Activated naive CD8-positive, alpha-beta T cell treated with anti-CD3 and anti-CD28 coated beads, Interleukin-2, amount 50 U/mL, for 16 hours (primary cell): Measurements from ENCODE around the gene ARHGAP12.

ENCODE experiments used
- DNase-seq: peaks from one replicate; pipeline ENCODE4 v3.0.0-alpha.2; 2020; ENCODE audit warnings: low read depth, low spot score

Gene ARHGAP12

DNA sequence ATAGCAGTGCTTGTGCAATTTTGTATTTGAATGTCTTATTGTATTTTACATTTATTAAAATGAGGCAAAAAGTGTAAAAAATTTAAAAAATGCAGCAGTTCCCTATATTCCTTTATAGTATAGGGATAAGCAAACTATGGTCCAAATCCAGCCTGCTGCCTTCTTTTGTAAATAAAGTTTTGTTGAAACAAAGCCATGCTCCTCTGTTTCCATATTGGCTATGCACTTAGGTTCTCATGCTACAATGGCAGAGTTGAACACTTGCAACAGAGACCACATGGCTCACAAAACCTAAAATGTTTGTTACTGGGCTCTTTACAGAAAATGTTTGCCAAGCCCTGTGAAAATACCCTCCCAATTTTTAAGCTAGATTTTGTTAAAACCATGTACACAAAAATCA, 50.1 kb downstream of the ARHGAP12 start:
- DNase-seq, result no peak

DNA sequence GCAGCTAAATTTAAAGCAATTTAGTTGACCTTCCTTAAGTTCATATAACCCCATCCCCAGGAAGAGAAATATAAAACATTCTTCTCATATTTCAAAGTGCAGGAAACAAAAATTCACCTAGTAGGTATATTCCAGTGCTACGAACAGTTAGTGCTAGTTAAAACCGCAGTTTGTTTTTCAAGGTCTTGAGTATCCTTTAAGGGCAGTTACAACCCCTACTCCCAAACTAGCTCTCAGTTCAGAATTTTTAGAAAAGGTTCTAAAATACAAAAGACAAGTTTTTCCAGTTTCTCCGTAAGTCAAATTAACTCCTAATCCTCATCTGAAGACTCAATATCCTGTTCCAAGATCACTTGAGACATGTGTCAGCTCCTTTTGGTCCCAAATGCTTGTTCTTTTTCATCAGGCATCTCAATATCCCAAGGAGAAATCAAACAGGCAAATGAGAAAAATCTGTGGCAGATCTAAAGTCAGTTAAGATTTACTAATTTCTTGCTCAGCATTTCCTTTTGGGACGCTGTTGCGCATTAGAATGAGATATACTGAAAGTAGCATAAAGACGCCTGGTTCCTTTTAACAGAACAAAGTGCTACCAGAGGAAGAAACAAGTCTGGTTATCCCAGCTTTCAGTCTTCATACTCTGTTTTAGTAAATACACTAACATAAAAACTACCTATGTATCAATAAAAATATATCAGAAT, 51.8 kb downstream of the ARHGAP12 start:
- DNase-seq, result no peak

DNA sequence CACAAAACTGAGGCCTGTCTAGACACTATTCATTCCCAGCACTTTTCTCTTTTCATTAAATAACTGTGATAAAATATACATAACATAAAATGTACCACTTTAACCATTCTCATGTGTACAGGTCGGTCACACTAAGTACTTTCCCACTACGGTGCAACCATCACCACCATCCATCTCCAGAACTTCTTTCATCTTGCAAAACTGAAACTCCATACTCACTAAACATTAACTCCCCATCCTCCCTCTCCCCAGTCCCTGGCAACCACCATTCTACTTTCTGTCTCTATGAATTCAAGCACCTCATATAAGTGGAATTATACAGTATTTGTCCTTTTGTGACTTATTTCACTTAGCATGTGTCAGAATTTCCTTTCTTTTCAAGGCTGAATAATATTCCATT, 53.0 kb downstream of the ARHGAP12 start:
- no peak for DNase-seq

DNA sequence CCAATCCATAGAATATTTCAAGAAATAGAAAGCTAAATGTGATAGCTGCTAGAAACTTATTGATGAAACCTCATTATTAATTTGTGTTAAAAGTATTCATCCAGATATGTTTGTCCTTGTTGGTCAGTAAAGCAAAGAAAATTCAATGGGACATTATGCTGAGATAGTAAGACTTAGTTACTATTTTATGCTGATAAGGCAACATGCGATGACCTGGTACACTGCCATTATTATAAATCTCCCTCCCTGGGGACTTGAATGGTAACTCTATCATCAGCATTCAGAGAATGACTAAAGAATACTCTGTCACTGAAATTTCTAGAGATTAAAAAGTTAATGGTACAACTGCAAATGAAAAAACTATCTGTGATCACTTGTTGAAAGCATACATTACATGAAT, 54.9 kb downstream of the ARHGAP12 start:
- DNase-seq, result no peak

DNA sequence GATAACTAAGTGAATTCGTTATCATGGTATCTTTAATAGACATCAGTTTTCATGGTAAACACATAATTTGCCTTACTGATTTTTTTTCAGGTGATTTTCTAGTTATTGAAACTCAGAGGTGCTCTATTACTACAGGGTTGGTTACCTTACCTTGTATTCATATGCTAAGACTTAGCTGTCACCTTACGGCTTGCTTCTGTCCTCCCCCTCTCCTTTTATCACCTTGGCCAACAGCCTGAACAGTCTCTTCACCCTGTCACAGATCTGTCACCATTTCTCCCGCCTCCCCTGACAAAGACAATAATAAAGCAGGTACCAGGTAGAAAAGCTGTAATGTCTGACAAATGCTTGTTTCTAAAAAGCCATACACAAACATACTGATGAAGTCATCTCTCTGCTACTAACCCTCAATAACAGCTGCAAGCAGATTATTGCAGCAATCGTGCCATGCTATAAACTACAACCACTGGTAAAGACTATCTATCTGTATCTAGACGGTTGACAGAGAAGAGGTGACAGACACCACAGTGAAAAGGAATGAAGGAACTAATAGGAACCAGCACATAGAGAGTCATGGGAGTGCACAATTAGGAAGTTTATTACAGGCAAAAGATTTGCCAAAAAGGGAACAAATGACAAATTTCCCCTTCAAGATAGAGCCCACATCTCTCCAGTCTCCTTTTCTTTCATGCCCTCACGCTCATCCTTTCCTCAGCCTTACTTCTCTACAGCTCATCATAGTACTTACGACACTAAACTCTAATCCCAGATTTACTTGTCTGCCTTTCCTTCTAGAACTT, 57.2 kb downstream of the ARHGAP12 start:
- no peak for DNase-seq

DNA sequence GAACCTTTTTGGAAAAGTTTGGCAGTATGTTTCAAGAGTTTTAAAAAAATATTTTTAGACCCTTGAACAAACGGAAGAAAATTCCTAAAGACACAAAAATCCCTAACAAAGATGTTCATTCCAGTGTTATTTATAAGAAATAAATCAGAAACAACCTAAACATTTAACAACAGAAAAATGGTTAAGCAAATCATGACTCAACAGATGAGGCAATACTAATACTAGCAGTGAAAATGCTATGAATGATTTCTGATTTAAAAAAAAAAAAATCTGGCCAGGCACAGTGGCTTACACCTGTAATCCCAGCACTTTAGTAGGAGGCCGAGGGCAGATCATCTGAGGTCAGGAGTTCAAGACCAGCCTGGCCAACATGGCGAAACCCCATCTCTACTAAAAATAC, 61.0 kb downstream of the ARHGAP12 start:
- DNase-seq, result no peak

DNA sequence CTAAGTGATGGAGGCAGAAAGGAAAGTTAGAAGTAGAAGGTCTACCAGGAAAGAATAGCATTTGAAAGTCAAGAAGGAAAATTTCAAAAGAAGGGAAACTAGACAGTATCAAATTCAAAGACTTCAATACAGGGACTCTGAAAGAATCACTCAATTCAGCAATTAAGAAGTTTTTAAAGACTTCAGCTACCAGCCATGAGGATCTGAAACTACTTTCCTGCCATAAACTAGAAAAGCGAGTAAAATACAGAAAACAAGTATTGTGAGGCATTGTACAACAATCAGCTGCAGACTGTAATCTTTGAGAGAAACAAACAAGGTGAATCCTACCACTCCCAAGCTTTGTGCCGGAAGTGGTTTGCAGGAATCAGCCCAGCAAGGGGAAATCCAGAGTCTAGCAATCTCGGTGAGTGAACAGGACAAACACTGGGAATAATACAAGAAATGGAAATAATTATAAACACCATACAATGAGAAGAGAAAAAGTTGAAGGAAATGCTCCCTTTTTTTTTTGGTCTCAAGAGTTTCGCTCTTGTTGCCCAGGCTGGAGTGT, 62.4 kb downstream of the ARHGAP12 start:
- DNase-seq, result no peak

DNA sequence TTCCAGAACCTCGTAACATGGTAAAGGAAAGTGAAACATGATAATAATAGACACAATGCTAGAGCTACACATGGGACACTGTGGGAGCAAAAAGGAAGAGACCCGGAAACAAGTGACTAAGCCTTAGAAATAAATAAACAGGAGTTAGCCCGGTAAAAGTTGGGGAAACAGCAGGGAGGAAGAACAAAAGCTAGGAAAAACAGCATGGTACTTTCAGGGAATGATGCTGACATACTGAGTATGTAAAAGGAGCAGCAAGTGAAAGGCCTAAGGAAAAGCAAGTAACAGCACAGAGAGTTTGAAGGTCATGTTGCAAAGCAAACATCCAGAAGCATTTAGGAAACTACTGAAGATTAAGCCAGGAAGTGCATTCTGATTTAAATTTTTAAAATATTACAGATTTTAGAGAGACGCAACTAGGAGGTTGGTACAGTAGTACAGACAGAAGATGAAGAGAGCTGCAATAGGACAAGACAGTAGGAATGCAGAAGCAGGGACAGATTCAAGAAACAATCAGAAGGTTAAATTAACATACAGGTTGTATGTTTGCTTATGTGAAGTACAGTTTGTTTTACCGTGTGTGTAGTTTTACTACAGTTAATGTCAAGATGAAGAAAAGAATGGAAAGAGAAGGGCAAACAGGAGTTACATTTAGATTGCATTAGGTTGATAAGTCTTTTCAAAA, 63.7 kb downstream of the ARHGAP12 start:
- no peak for DNase-seq

DNA sequence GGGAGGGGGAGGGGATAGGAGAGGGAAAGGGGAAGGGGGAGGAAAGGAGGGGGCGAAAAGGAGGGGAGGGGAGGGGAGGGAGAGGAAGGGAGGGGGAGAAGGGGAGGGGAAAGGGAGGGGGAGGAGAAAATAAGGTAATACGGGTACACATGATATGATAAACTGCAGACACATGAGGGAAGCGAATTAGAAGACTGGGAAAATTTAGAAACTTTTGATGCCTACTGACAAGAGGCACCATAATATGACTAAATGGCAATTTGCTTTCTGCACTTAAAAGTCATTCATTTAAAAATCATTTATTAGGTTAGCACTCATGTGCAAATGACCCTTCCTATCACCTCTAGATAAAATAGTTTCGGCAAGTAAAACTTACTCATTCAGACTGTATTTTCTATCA, 73.6 kb downstream of the ARHGAP12 start:
- no peak for DNase-seq

DNA sequence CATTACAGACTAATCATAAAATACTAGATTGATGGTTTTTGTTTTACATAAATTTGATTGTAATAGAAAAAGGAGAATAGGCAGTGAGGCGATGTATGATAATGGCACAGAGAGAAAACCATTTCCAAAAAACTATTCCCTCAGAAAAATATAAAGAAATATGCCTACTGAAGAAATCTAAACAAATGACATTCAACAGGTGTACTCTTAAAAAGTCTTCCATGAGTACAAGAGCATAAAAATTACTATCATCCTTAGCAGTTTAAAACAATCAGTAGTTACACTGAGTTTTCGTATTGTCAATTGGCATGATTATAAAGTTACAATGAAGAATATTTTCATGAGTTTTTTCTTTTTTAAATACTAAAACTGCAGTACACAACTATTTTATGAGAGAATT, 75.0 kb downstream of the ARHGAP12 start:
- DNase-seq, result no peak

DNA sequence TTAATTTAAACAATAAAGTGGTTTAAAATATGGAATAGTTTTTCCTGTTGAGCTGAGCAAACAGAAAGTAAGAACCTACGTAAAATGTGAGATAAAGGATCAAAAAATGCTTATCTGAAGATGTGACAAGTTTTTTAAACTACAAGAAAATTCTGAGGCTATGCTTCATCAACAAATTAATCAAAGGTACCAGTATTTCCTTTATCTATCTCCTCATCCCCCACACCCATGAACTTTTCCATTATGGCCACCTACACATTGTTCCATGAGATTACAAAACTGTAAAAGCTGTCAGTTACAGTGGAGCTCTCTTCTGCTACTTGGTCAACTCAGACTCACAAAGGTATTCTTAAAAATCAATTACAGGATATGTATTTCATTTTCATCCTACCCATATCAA, 77.4 kb downstream of the ARHGAP12 start:
- no peak for DNase-seq

DNA sequence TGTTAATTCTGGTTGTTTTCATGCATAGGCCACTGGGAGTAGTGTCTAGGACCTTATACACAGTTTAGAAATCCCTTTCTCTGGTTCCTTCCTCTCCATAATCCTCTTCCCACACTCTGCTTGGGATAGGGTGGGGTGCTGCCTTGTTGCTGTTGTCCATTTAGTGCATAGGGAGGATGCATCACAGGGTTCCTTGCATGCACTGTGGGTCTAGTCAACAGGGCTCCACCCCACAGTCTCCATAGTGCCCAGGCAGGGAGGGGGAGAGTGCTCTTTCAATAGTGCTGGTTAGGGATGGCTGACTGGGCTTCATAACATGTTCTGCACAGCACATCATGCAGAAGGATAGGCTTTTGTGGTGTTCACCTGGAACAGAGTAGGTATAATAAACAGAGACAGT, 81.1 kb downstream of the ARHGAP12 start:
- no peak for DNase-seq

DNA sequence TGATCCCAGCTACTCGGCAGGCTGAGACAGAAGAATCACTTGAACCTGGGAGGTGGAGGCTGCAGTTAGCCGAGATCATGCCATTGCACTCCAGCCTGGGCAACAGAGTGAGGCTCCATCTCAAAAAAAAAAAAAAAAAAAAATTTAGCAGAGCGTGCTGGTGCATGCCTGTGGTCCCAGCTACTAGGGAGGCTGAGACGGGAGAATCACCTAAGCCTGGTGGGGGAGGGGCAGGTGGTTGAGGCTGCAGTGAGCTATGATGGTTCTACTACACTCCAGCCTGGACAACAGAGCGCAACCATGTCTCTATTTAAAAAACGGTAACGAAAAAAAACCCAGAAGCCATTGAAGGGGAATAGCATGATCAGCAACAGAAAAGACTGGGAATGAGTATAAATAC, 89.9 kb downstream of the ARHGAP12 start:
- DNase-seq, result no peak

DNA sequence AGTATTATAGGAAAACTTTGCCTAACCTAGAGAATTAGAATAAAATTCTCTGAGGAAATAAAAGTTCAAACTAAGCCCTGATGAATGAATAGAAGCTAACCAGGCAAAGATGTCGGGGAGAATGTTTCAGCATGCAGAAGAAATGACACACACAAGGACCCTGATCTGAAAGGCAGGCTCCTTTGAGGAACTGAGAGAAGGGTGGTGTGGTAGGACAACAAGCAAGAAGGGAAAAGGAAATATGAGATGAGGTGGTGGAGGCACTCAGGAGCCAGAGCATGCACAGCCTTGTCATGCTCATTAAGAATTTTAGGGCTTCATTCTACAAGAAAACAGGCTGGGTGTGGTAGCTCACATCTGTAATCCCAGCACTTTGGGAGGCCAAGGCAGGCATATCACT, 90.6 kb downstream of the ARHGAP12 start:
- DNase-seq, result no peak

DNA sequence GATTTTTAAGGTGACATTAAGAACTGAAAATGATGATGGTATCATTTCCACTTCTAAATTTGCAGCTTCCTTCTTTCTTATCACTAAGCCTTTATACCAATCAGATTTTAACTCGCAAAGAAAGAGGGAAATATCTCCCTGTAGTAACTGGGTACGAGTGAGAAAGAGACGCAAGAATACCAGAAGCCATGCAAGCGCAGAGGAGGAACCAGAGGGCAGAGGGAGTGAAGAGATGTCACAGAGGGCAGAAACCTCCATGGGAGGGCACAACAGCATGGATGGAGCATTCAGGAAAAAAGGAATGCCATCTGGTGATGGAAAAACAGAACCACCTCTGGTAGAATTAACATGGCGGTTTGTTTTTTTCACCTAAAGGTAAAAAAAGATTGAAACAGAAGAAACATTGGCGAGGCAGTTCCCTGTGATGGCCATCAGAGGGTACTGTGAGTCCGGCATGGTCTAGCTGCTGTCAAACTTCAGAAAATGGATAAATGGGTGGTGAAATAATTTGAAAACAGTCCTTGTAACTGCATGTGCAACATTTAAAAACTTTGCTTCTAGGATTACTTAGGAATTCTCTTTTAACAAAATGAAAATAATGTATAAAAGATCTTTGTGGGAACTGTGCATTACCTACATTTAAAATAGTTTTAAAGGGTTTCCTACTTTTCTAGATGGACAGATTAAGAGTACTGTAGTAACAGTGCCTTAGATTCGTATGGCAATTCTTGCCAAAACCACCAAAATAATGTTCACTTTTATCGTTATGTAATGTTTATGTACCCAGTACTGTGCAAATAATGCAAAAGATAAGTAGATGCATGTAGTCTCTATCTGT, 91.8 kb downstream of the ARHGAP12 start:
- DNase-seq, result no peak

DNA sequence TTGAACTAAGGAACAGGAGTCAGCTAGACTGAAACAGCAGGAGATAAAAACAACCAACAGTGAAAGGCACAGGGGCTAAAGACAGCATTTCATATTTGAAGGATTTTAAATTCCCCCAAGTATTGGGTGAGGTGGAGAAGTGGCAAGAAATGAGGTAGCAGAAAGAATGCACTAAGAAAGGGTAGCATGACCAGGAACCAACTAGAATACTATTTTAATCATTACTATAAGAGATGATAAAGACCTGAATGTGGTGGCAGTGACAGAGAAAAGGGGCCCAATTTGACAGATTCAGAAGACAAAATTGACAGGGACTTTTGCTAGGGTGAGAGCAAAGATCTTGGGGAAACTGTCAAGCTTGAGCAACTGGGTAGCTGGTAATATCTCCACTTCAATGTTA, 94.9 kb downstream of the ARHGAP12 start:
- DNase-seq, result no peak

DNA sequence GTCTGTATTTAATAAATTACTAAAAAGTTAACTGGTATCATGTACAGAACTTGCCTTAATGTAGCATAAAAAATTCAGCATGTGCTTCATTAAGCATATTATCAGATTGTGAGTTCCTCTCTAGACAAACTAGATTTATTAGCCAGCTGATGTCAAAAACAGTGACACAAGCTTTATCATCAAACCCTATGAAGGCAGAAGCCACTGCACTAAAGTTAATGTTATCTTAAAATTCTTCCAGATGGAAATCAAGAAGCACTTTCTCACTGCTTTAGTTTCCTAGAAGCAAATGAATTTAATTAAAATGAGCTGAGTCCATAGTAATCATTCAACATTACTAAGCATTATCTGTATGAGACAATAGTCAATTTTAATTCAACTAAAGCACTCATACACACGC, 96.4 kb downstream of the ARHGAP12 start:
- no peak for DNase-seq

DNA sequence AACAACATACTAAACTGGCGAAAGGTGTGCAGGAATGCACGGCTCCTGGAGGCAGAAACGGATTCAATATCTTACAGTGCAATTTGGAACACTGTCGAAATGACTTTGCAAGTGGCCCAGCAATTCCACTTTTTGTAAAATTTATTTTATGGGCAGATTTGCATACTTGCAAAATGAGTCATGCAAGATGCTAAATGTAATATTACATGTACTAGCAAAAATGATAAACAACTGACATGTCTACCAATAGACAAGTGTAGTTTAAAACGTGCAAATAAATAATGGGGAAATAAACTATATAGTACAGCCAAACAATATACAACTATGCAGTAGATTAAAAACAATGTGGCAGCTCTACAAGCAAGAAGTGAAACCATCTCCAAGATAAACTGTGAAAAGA, 97.7 kb downstream of the ARHGAP12 start:
- no peak for DNase-seq

DNA sequence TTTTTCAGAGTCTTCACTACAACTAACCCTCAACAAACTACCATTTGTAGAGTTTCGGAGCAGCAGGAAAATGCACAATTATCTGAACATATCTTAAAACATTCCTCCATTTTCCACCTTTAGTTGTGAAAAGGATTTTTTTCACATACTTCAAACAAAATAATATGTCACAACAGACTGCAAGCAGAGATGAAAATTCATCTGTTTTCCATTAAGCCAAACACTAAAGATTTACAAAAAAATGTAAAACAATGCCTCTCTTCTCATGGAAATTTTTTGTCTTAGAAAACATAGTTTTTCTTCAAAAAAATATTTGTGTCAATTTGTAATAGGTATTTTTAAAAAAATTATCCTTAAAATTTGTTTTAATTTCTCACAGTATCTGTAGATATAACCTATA, 98.9 kb downstream of the ARHGAP12 start:
- DNase-seq, result no peak

DNA sequence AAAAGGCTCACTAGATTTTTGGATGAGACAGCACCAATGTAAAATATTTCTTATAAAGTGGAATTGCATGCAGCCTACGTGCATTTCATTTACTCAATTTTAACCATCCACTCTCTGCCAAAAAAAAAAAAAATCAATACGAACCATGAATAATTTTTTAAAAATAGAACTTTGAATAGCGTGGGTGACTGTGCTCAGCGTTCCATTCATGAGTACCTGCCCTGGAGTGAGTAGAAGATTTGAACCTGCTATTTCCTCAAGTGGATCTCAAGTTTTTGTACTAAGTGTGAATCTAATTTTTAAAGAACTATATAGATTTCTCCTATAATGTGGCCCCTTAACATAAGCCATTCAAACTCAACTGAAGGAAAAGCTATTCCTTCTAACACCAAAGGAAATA, 105.3 kb downstream of the ARHGAP12 start:
- no peak for DNase-seq

DNA sequence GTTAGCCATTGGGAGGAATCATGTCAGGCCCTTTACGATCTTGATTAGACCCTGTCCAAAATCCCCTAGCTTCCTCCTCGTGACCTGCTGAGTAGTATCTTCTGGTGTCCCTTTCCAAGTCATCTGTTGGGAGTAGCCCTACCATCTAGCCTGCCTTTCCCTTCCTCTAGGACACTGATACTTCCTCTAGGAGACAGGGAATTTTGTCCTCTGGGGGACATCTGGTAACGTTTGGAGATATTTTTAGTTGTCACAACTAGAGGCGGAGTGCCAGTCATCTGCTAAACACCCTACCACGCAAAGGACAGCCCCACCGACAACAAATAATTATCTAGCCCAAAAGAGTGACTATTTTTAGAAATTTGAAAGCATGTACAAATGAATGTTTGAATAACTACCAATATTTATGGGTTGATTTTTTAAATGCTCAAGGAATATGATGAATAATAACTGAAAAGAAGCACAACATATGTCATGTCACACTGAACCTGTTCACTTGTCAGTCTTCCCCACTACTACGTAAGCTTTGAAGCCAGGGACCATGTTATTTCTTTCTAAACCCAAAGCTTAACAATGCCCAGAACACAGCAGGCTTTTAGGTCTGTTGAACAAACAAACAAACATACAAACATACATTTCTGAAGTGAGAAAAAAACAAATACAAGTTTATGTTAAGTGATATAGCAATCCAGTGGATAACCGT, 105.9 kb downstream of the ARHGAP12 start:
- DNase-seq, result no peak
